NCI-H446 treated with DMSO at 0.1 percent for 48 hours (cell line): ENCODE measurements around the gene PDF.
"Not testable (repeated sequence)": the region's sequence is repeated elsewhere in the genome, so short reads cannot be mapped to it uniquely, and the experiment has no call there.

Source experiments
- DNase-seq: peaks from one replicate; lab custom pipeline; 2025; lab: John Stamatoyannopoulos, UW

The PDF gene

GRCh38 chr16:69316595-69317034, 13.8 kb downstream of the PDF start:
- DNase-seq, result no peak

DNA sequence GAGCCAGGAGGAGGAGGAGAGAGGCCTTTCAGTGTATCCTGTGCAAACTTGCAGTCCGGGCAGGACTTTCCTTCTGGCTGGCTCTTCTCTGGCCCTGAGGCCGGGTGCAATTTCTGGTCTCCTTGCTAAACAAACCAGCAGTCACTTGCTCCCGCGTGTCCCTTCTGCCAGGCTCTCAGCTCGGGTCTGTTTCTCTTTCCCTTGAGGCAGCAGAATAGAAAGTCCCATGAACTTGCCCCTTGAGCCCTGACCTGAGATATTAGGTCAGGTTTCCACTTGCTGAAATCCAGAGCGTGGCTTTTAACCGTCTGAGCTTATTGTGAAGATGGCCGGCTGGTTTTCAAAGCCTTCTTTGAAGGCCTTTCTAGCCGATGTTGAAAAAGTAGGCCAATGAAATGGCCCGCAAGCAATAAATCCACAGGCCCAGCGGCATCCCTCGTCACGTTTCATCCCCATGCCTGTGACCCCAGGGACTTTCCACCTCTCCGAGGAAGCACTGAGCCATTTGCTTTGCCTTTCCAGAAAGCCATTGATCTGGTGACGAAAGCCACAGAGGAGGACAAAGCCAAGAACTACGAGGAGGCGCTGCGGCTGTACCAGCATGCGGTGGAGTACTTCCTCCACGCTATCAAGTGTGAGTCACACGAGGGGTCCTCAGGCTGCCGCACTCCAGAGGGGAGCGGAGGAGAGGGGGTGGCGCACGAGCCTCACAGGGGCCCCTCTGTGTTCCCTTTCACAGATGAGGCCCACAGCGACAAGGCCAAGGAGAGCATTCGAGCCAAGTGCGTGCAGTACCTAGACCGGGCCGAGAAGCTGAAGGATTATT, 14.7 kb downstream of the PDF start:
- DNase-seq, result no peak

- DNase-seq, result no peak
Observed at GRCh38 chr16:69314534-69314933, 15.9 kb downstream of the PDF start.

DNA sequence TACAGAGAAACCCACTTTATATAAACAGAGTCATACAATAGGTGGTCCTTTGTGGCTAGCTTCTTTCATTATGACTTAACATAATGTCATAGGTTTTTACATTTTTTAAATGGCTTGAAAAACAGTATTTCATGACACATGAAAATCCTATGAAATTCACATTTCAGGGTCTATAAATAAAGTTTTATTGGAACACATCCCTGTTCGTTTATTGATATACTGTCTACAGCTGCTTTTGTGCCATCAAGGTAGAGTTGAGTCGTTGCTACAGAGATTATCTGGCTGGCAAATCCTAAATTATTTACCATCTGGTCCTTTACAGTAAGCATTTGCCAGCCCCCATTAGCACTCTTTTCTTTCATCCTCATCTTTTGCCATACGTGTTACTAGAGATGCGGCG, 16.9 kb downstream of the PDF start:
- no peak for DNase-seq

DNA sequence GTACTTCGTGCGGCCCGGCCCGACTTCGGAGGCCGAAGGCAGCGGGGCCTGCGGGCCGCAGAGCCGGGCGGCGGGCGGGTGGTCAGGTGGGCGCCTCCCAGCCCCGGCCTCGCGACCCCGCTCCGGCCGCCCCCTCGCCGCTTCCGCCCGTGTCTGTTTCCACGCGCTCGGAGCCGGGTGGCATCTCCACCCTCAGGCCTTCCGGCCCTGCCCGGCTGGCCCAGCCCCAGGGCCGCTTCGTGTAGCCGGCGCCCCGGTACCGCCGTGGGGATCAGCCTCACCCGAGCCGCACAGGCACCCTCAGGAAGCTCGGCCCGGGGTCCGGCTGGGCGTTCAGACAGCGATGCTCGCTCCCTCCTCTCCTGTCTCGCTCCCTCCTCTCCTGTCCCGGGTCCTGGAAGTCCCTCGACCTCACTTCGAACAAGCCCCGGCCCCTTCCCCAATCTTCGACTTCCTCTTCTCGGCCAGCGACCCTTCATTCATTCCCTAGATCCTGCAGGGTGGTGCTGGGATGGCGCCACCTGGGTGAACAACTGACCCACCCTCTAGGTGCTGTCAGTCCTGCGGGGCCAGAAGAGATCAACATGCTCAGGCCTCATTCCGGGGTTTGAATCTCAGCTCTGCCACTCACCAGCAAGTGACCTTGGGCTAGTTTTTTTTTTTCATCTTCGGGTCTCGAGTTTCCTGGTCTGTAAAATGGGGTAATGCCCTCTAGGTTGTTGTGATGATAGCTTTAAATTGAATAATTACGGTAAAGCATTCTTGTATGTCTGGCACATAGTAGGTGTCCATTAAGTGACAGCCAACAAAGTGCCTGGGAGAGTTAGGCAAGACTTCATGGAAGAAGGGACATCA, 18.6 kb downstream of the PDF start:
- no peak for DNase-seq

DNA sequence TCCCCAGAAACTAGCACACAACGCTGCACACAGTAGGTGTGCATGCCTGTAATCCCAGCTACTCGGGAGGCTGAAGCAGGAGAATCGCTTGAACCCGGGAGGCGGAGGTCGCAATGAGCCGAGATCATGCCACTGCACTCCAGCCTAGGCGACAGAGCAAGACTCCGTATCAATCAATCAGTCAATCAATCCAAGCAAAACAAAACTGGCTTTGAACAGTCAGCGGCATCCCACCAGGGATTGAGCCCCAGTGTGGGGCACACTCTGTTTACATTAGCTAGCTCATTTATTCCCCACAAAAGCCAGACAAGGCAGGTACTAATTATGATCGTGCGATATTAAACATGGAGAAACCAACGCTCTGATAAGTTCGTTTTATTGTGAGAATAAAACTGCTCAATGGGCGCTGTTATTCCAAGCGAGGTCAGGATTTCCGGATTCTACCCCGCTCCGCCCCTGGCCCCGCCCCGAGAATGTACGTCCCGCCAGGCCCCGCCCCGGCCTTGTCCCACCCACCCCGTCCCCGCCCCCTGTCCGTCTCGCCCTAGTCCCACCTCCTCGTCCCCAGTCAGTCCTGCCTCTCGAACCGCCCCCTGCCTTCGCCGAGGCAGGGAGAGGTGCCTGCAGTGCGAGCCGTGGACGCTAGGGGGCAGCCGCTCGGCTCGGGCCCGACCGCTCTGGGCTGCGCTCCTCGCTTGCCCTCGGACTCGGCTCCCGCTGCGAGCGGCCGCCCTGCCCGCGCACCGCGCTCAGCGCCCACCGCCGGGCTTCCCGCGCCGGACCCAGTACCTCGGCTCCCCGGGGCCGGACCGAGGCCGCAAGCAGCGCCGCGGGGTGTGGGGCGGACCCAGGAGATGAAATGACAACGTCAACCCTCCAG, 19.5 kb downstream of the PDF start, which contains the start of gene VPS4A:
TSS of gene VPS4A (plus strand) at position 698 of the 880 bp plus-strand sequence. CDS start at position 860, 162 bp downstream.
- DNase-seq, result peak; percentile 76

DNA sequence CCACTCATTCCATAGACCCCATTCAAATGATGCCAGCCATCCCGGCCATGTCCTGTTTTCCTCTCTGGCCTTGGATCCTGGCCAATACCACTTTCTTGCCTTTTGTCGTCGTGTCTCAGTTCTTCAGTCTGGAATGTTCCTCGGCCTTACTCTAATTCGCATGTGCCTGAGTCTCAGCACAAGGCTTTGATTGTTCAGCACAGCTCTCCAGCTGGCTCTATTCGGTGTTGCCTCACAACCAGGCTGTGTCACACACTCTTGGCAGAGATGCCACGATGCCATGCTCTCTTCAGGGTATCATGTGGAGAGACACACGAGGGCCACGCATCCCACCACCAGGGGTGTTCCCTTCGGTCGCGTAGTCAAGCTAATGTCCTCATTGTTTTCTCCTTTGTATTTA, 21.1 kb downstream of the PDF start:
- no peak for DNase-seq

GRCh38 chr16:69307856-69308255, 22.5 kb downstream of the PDF start:
- no peak for DNase-seq

GRCh38 chr16:69307091-69307490, 23.3 kb downstream of the PDF start:
- DNase-seq, result no peak

- DNase-seq, result no peak
Observed at GRCh38 chr16:69306031-69306430, 24.4 kb downstream of the PDF start.

DNA sequence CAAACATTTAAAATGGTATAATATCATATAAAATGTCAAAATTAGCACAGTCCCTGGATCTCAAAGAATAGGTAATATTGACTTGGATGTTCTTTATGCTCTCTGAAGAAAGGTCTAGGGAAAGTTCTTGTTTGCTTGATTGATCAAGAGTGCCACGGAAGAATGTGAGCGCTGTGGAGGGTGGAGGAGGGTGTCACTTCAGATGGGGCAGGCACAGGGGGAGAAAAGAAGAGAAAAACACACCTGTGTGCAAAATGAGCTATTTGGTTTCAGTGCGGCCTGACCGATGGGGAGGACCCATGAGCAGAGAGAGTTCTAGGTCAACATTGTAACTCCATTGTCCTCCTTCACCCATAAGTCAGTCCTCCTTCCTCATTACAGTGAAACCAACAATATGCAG, 28.1 kb downstream of the PDF start:
- no peak for DNase-seq

DNA sequence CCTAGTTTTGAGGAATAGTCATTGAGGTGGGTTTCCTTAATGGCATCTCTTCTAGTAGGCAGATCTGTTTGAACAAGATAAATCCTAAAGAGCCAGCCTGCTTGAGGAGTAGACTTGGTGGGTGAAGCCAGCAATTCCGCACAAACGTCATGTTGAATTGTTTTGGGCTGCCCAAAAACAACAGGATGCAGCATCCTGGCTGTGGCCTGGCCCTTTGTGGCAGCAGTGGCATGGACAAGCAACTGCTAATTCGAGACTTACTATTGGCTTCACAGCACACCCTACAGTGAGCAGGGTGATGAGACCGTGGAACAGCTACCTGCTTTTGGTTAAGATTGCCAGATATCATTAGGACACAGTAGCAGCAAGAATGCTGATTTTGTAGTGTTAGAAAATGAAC, 28.5 kb downstream of the PDF start:
- DNase-seq, result no peak

DNA sequence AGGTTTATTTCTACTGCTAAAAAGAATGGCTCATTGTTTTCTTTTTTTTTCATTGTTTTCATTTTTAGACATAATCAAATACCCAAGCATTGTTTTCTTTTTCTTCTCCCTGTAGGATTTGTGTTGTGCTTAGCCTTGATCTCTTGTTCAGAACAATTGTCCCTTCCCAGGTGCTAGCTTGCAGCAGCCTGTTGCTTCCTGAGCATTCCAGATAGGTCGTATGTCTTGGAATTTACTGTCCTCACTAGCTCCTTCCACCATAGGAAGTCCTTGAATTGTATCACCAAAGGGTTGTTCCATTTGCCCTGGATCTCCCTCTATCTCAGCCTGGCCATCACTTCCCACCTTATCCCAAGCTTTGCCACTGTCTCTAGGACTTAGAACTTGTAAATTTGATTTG, 29.2 kb downstream of the PDF start:
- DNase-seq, result no peak

- DNase-seq, result no peak
Observed at GRCh38 chr16:69298261-69298660, 32.1 kb downstream of the PDF start.

DNA sequence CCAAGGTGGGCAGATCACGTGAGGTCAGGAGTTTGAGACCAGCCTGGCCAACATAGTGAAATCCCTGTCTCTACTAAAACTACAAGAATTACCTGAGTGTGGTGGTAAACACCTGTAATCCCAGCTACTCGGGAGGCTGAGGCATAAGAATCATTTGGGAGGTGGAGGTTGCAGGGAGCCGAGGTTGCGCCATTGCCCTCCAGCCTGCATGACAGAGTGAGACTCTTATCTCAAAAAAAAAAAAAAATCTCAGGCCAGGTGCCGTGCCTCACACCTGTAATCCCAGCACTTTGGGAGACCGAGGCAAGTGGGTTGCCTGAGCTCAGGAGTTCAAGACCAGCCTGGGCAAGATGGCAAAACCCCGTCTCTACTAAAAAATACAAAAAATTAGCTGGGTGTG, 33.6 kb downstream of the PDF start:
- DNase-seq, result not testable (repeated sequence)

DNA sequence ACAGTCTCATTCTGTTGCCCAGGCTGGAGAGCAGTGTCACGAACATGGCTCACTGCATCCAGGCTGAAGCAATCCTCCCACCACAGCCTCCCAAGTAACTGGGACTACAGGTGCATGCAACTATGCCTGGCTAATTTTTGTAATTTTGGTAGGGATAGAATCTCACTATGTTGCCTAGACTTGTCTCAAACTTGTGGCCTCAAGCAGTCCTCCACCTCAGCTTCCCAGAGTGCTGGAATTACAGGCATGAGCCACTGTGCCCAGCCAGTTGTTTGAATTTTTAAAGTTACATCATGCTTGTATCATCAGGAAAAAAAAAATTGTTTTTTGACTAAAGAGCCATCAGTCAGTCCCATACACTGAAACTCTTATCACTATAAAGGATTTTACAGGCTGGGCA, 36.3 kb downstream of the PDF start:
- no peak for DNase-seq

- no peak for DNase-seq
Observed at GRCh38 chr16:69293401-69293800, 37.0 kb downstream of the PDF start.

- not testable (repeated sequence) for DNase-seq
Observed at GRCh38 chr16:69291657-69292056, 38.7 kb downstream of the PDF start.

DNA sequence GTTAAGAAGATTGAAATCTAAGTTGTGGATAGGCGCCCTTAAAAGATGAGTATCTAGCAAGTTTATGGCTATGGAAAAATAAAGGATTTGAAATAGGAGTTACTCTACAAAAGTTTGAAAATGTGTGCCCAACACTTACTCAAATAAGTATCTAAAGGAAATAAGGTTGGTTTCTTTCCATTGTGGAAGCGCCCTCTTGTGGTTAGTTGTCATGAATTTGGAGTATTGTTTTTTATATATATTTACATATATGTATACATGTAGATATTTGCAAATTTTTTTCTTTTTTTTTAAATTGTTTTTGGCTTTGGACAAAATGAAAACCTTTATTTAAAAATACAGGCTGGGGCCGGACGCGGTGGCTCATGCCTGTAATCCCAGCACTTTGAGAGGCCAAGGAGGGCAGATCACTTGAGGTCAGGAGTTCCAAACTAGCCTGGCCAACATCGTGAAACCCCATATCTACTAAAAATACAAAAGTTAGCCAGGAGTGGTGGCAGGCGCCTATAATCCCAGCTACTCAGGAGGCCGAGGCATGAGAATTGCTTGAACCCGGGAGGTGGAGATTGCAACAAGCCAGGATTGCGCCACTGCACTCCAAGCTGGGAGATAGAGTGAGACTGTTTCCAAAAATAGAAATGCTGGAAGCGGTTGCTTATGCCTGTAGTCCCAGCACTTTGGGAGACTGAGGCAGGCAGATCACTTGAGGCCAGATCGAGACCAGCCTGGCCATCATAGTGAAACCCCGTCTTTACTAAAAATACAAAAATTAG, 43.3 kb downstream of the PDF start:
- no peak for DNase-seq

- no peak for DNase-seq
Observed at GRCh38 chr16:69285240-69285639, 45.1 kb downstream of the PDF start.

DNA sequence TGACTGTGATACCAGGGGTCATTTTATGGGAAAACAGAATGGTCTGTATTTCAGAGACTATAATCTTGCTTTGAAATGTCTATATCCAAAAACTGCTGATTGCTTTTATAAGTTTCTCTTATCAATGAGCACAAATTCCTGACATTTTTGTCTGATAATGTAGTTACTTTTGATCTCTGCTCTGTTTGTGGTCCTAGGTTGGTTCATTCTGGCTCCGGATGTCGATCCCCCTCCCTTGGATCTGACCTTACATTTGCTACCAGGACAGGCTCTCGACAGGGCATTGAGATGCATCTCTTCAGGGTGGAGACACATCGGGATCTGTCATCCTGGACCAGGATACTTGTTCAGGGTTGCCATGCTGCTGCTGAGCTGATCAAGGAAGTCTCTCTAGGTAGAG, 46.5 kb downstream of the PDF start:
- DNase-seq, result no peak
